OCI-M1 (cell line): ENCODE measurements around the gene DCTN4.
"Not testable (repeated sequence)": the region's sequence is repeated elsewhere in the genome, so short reads cannot be mapped to it uniquely, and the experiment has no call there.

ENCODE experiments used
- DNase-seq: peaks from one replicate; lab custom pipeline; 2025; lab: John Stamatoyannopoulos, UW

The DCTN4 gene

DNA sequence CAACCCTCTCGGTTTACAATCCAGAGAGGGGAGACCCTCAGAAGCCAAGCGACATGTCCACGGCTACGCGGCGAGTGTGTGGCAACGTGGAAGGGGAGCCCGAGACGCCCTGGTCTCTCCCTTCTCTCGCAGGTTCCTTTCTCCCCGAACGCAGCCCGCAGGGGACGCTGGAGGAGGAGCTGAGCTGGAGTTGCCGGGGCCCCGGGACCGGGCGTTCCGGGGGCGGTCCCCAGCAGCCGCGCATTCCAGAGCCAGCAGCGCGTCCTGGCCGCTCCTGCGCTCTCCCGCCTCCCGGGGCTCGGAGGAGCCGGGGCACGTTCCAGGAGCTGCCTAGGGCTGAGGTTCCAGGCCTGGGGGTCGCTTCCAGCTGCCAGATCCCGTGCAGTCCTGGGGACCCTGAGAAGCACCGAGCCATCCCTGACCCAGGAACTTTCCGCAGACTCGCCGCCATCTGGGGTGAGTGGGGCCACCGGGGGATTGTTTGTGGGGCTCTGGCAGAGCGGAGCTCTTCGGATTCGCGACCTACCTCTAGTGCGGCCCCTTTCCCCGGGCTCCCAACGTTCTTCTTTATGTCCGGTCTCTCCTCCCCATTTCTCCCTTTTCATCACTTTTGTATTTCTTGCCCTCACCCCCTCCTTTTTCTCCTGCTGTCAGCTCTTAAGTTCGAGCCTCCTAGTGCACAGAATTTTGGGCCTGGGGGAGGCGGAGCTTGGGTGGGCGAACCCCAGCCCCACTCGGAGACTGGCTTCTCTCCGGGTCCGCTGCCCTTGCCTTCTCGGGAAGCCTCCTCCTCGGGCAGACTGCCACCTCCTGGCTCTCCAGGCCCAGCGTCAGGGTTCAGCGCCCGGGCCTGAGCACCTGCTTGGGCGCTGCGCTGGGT lies 19.9 kb upstream of the DCTN4 start, which contains the start of gene SMIM3:
TSS of gene SMIM3 (plus strand) at position 241 of the 880 bp plus-strand sequence. CDS start 16,684 bp downstream, outside the sequence.
- DNase-seq, result peak; percentile 85

DNA sequence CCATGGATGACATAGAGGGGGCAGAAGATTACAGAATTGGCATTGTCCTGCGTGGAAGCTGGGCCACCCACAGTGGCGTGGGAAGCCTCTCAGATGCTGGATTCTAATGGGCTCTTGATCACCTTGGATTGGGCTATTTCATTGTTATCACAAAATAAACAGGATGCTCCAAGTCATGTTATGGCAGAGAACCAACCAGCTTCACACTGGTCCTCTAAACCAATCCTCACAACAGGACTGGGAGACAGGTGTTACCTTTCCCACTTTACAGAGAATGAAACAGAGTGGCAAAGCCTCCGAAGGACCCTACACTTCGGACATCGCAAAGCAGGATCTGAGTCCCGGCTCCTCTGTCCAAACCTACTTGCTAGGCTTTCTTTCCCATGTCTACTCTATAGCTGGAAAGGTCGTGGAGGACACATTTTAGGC lies 19.3 kb upstream of the DCTN4 start:
- DNase-seq, result peak; percentile 71

DNA sequence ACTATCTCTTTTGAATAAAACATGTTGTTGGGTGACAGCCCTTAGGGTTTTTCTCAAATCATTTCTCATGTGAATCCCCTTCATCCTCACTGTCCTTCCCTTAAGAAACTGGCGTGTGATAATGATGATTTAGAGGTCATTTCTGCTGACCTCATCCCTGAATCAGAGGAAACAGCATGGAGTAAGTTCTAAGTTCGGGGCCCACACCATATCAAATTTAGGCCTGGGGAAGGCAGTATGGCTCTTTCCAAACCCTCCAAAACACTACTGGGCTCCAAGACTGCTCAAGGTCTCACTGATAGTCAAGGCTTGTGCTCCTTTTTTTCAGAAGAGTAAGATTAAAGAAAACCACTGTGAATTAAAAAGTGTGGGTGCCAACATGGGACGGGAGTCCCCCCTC lies 18.9 kb upstream of the DCTN4 start:
- peak; percentile 54 for DNase-seq

DNA sequence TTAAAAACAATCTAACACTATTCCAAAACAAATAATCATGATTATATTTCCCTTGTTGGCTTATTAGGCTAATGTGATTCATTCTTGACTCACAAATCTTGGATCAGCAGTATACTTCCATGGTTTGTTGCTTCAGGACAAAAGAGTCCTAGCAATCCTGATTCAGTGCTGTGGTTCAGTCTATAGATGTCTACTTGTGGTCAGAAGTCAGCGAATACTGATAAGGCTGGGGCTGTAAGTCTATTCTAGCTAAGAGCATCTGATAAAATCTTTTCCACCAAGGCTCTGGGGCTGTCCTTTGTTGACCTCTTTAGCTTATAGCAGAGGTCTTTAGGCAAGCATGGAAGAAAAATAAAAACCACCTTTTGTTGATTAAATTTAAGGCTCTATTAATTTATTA lies 15.3 kb upstream of the DCTN4 start:
- peak; percentile 95 for DNase-seq

DNA sequence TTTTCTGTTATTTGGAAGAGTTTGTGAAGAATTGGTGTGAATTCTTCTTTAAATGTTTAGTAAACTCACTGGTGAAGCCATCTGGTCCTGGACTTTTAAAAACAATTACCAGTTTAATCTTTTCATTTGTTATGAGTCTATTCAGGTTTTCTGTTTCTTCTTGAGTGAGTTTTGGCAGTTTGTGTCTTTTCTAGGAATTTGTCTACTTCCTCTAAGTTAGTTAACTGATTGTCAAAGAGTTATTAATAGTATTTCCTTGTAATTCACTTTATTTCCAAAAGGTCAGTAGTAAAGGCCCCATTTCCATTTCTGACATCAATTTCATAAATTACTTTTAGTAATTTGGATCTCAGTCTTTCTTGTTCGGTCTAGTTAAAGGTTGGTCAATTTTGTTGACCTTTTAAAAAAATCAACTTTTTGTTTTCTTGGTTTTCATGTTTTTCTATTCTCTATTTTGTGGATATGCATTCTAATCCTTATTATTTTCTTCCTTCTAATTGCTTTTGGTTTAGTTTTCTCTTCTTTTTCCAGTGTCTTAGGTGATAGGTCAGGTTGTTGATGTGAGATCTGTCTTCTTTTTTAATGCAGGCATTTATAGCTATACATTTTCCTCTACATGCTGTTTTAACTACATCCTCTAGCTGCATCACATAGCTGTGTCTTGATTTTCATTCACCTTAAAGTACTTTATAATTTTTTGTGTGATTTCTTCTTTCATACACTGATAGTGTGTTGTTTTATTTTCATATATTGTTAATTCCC lies 12.4 kb upstream of the DCTN4 start:
- peak; percentile 86 for DNase-seq

DNA sequence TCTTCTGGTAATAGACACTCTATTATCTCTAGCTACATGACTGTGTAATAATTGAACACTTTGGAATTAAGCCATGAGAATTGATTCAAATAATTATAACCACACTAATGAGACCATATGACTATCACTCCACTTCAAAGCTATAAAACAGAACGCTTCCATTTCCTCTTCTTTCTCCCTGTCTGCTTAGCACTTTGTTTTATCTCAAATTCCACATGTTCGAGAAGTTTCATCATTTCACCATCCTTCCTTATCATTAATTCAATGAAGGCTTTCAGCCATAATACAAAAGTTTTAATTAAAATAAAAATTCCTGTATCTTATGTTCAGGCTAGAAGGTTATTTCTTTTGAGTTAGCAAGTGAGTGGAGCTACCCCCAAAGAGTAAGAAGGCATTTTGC lies 7.4 kb upstream of the DCTN4 start:
- DNase-seq, result peak; percentile 86

DNA sequence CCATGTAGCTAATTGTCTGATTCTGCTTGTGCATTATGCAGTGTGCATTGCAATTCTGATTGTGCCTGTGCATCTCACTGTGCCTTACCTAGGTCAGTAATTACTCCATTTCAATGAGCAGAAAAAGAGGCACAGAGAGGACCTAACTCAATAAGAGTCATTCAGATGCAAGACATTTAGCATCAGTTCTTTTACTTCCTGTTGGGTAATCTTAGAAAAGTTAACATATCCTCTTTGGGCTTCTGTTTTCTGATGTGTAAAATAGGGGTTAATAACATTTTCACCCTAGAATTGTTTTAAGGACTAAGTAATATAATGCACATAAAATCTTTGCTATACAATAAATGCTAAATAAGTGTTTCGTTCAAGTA lies 7.0 kb upstream of the DCTN4 start:
- DNase-seq, result peak; percentile 58

DNA sequence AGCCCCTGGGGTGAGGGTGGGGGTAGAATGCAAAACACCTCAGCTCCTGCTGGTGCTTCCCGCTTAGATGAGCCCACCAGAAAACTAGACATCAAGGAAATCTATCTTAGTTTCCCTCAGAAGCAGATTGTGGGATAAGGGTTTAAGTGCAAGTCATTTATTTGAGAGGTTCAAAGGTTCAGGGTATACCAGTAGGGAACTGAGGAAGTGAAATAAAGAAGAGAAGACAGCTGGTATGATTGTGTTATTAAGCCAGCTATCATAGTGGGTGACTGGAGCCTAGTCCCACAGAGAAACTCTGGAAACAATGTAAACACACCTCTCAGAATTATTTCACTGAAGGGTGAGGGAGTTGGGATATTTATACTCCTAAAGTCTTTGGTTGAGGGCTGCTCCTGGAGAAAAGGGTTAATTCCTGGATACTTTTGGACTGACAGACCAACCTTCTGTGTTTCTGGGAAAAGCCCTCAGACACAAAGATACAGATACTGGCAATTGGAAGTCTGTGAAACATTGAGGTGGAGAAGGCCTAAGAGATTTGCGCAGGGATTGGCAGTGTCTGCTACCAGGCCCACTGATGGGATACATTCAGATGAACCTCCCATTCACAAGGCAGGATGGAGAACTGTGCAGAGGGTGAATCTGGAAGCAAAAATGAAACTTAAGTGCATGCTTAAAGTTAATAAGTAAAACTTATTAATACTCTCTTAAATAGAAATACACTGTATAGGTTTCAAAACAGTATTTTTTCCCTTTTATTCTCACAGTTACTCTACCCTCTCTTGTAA lies 6.4 kb upstream of the DCTN4 start:
- peak; percentile 68 for DNase-seq

DNA sequence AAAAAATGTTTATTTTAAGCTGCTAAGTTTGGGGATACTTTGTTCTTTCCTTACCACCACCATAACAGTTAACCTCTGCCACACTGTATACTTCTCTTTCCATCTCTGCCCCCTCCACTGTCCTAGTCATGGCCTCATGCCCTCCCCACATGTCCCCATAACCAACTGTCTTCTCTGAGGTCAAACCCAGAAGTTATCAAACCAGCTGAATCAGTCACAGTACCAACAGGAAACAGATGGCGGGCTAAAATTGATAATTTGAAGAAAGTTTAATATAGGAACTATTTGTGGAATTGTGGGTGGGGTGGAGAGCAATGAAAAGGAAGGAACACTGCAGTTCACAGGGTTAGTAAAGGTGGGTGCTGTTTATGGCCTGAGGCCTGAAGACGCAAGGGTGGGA lies 5.7 kb upstream of the DCTN4 start:
- DNase-seq, result peak; percentile 85

DNA sequence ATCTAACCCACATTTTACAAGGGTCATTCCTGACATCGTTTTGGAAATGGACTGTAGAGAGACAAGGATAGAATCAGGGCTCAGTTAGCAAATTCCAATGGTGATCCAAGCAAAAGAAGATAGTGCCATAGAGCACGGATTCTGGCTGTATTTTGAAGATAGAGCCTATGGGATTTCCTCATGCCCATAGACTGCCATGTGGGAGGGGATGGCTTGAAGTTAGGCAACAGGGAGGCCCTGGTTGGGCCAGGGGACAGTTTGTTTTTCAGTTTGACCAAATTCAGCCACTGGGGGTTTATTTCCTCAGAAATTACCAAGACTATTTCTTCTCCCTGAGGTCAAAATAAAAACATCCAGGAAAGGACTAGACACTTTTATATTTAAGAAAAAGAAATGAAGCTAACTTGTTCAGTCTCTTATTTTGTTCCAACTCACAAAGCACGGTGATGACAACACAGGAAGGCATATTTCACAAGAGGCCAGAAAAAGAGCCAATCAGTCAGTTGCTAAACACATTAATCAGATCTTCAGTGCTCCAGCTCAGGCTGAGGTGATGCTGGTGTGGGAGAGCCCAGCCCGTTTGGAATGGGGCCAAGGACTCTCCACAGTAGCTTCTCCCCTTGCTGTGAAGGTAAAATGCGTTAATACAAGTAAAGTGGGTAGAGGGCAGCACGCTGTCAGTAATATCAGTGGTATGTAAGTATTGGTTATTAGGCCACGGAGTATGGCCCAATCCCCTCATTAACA lies 4.4 kb upstream of the DCTN4 start:
- peak; percentile 98 for DNase-seq

DNA sequence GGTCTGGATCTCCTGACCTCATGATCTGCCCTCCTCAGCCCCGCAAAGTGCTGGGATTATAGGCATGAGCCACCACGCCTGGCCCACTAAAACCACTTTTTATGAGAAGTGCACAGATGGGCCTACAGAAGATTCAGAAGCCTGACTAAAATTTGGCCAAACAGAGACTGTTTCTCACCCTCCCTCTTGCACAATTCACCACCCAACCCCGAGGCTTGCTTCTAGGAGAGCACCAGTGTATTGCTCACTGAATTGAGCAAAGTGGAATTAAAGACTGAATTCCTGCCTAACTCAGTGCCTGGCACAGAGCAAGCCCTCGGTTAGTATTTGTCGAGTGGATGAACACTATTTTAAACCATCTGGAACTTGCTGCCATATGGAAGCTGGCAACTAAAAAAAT lies 3.4 kb upstream of the DCTN4 start:
- no peak for DNase-seq

DNA sequence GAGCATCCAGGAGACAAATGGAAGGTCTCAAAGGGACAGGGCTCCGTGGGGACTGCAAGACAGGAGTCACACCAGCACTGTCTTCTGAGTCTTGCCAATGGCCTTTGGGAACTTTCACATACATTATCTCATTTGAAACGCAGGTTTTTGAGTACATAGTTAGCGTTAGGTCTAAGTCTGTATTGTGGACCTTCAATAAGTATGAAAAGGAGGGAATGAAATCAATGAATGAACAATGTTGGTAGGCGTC lies 442 bp upstream of the DCTN4 start:
- DNase-seq, result no peak

DNA sequence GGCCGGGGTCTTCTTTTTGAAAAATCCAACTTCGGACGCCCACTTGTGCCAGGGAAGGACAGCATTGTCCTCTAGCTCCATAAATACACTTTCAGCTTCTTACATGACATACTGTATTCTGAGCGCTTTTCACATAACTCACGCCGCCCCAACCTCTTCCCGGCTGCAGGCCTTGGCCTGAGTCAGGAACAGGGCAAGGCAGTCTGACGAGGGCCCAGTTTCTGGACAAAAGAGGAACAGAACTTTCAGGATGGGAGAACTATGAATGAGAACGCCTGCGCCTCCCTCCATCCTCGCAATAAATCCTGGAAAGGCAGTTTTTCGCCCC lies 650 bp downstream of the DCTN4 start:
- no peak for DNase-seq

DNA sequence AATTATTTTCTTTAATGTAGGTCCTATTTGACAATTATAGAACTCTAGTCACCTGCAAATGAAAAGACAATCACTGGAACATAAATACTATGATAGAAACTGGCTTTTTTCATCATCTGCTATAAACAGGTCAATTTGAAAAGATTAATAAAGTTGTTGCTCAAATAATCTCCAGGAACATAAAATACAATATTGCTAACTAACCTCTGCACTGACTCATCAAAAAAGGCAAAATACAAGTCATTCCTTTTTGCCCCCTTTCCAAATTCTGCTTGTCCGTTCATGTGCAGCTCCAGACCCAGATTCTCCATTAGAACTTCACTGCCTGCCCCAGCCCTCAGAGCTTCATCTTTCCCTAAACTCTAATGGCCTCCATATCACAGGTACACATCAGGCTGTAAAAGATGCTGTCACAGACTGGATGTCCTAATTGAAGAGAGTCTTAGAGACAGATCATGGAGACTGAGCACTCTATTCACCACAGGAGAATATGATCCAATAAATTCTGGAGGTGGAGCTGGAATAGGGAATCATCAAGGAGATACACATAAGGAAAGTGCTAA lies 1.6 kb downstream of the DCTN4 start:
- DNase-seq, result no peak

DNA sequence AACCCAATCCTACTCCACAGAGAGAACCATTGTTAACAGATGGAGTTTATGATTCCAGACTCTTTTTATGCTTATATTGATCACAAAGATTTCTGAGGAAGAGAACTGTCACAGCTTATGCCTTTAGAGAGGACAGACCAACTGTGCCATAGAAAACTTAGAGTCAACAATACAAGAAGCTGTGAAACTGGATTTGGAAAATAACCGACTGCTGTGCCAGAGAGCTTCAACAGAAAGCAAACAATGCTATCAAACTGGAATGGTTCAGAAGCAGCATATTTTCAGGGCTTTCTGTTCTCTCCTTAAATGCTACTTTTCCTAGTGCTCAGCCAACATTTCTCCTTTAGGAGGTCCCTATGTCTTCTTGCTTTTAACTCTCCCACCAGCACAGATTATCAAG lies 5.0 kb downstream of the DCTN4 start:
- DNase-seq, result no peak

DNA sequence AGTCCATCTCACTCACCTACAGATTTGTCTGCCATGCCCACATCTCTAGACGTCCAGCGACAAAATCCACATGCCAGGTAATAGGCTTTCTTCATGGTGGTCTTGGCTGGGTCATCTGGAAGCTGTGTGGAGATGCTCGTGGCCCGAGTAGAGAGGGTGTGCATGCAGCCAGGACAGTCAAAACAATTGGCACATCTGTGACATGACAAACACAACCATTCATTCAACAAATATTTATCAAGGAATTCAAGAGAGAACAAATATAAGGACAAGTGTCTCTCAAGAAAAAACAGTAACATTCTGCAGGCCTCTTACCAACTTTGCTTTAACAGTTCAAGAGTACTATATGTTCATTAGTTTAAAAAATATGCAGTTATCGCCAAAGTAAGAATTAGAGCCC lies 5.4 kb downstream of the DCTN4 start:
- DNase-seq, result no peak

DNA sequence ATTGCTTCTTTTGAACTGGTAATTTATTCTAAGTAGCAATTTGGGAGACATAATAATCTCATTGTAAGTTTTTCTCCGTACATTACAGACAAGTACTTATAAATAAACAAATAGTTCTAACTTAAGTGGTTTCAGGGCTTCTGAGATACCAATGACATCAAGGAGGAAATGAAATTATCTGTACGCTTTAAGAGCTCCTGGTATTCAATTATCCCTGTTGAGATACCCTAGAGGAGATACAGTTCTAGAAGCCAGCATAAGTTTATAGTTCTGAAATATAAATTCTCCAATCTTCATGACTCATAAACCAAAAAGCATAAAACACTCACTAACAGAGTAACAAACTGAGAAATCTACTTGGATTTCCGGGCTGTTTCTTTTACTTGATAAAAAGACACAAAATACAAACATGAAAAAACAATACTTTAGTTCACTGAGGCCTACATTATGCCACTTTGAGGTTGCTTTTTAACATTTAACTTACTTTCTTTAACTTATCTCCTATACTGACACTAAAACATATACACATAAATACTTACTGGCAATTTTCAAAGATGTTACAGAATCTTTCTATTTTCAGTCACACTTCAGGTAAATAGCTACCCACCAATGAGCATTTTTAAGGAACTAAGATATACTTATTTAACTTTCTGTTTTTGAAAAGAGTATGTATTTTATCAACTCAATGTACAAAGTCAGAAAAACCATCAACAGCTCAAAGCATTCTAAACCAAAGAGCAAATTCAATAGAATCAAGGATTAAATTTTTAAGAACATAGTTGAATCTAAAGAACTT lies 7.5 kb downstream of the DCTN4 start:
- no peak for DNase-seq

DNA sequence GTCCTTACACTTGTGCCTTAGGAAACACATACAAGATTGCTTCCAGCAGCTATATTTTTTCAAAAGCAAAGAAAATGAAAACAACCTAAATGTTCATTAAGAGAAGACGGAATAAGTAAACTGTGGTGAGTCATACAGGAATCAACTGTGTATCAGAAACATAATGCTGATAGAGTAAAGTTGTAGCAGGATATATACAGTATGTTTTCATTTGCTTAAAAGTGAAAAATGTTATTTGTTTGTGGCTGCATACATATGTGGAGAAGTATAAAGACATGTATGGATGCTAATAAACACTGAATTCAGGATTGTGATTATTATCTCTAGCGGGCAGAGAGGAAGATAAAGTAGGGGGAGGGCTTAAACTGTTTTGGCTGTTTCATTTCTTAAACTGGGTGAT lies 8.3 kb downstream of the DCTN4 start:
- DNase-seq, result no peak

DNA sequence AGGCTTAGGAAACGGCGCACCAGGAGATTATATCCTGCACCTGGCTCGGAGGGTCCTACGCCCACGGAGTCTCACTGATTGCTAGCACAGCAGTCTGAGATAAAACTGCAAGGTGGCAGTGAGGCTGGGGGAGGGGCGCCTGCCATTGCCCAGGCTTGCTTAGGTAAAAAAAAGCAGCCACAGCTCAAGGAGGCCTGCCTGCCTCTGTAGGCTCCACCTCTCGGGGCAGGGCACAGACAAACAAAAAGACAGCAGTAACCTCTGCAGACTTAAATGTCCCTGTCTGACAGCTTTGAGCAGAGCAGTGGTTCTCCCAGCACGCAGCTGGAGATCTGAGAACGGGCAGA lies 15.7 kb downstream of the DCTN4 start:
- DNase-seq, result not testable (repeated sequence)

DNA sequence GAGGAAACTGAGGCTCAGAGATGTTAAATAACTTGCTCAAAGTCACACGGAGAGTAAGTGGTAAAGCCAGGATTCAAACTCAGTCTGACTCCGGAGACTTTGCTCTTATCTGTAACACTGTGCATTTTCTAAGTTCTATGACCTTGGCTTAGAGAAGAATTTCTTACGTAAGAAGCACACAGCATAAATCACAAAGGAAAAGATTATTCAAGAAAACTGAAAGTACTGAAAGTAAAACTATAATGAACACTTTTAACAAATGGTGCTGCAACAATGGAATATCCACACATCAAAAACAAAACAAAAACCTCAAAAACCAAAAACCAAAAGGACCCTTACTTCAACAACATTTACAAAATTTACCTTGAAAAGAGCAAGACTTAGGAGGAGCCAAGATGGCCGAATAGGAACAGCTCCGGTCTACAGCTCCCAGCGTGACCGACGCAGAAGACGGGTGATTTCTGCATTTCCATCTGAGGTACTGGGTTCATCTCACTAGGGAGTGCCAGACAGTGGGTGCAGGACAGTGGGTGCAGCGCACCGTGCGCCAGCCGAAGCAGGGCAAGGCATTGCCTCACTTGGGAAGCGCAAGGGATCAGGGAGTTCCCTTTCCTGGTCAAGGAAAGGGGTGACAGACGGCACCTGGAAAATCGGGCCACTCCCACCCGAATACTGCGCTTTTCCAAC lies 16.2 kb downstream of the DCTN4 start:
- DNase-seq, result not testable (repeated sequence)

DNA sequence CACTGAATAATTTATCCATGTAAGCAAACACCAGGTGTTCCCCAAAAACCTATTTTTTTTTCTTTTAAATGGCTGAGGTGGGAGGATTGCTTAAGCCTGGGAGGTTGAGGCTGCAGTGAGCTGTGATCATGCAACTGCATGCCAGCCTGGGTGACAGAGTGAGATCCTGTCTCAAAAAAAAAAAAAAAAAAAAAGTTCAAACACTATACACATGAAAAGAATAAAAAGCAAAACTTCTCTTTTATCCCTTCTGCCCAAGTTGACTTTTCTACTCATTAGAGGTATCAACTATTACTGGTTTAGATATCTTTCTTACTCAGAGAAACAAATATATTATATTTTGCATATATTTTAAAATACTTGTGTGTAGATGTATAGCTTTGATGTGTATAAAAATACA lies 17.8 kb downstream of the DCTN4 start:
- DNase-seq, result no peak
